GM12801 (cell line): Measurements from ENCODE around the gene CCDC183.

Experiments
- CTCF ChIP-seq: IDR thresholded peaks from one replicate; pipeline ENCODE4 v1.5.1; 2011; ENCODE audit warnings: control low read depth; ENCODE audit not compliant: insufficient read length; ENCODE audit errors: extremely low read depth

Gene CCDC183

GRCh38 chr9:136787690-136788400 is 8.3 kb upstream of the CCDC183 start:
- no peak for TF ChIP-seq CTCF

DNA sequence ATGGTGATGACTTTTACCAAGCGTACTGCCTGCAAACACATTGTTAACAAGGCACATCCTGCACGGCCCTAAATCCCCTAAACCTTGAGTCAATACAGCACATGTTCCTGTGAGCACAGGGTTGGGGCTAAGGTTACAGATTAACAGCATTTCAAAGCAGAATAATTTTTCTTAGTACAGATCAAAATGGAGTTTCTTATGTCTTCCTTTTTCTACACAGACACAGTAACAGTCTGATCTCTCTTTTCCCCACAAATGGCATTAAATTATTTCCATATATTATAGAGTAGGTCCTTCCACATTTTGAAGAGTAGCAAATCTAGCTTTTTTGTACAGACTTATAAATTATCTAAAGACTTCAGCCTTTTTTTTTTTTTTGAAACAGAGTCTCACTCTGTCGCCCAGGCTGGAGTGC is 6.6 kb upstream of the CCDC183 start:
- TF ChIP-seq CTCF = no peak

GRCh38 chr9:136790640-136791515 is 5.3 kb upstream of the CCDC183 start, which contains the start of gene TMEM141:
Gene TMEM141, plus strand, starts transcription at chr9:136791344. Its CDS starts 27 bp downstream, at chr9:136791371.
- TF ChIP-seq CTCF = no peak

- TF ChIP-seq CTCF = peak; percentile 42
Measured at GRCh38 chr9:136791516-136792276, 4.4 kb upstream of the CCDC183 start.

DNA sequence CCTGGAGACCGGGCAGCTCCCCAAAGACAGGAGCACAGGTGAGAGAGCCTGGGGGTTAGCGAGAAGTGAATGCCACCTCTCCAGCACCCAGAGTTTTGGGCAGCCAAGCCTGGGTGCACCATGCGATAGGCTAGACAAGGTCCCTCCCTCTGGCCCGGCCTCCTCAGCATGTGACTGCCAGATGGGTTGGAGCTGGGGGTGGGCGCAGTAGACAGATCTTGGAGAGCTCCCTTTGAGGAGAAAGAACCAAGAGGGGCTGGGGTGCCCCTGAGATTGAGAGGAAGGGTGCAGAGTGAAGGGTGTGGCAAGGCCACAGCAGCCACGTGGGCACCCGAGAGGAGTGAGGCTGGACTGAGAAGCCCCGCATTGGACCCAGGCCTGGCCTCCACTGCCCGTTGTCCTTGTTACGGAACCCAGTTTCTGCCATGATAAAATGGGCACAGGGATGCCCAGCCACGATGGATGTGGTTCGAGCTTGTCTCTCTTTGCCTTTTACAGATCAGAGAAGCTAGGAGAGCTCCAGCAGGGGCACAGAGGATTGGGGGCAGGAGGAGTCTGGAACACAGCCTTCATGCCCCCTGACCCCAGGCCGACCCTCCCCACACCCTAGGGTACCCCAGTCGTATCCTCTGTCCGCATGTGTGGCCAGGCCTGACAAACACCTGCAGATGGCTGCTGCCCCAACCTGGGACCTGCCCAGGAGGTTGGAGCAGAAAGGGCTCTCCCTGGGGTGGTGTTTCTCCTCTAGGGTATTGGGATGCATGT is 3.6 kb upstream of the CCDC183 start:
- no peak for TF ChIP-seq CTCF

GRCh38 chr9:136793086-136793946 is 2.8 kb upstream of the CCDC183 start:
- no peak for TF ChIP-seq CTCF
